Epithelial cell of esophagus (primary cell): ENCODE results near the gene SPG21.

ENCODE experiments used
- DNase-seq: peaks from one replicate; pipeline ENCODE4 v3.0.0; 2010; ENCODE audit warnings: low read depth
- H3K4me3 ChIP-seq: 2 replicates; pipeline ENCODE4 v1.5.1; 2011; ENCODE audit warnings: mild to moderate bottlenecking, low read length, control low read depth
- CTCF ChIP-seq: IDR thresholded peaks from 2 replicates; pipeline ENCODE4 v1.5.1; 2011; ENCODE audit warnings: low read depth, mild to moderate bottlenecking, low read length, control low read depth, inconsistent platforms; ENCODE audit not compliant: insufficient read depth; ENCODE audit errors: missing control alignments

The SPG21 gene

DNA sequence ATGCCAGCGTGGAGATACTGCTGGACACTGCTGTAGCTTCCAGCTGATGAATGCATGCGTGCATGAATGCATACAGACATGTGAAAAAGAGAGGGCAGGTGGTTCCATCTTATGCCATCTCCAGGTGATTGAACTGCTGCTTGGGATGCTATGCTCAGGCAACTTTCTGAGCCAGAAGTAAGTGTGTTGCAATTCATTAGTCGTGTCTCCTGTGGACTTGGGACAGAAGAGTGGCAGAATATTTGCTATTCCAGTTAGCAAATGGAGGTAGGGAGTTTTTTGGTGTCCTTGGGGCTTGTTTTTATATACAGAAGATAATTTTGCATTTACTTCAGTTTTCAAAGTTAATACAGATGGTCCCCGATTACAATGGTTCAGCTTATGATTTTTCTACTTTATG lies 44.8 kb downstream of the SPG21 start:
- no peak overlapping the region for H3K4me3 ChIP-seq
- no peak for DNase-seq
- TF ChIP-seq CTCF = no peak

GRCh38 chr15:64943512-64944225 lies 46.0 kb downstream of the SPG21 start:
- H3K4me3 ChIP-seq = no peak overlapping the region
- no peak for TF ChIP-seq CTCF
- DNase-seq = no peak

DNA sequence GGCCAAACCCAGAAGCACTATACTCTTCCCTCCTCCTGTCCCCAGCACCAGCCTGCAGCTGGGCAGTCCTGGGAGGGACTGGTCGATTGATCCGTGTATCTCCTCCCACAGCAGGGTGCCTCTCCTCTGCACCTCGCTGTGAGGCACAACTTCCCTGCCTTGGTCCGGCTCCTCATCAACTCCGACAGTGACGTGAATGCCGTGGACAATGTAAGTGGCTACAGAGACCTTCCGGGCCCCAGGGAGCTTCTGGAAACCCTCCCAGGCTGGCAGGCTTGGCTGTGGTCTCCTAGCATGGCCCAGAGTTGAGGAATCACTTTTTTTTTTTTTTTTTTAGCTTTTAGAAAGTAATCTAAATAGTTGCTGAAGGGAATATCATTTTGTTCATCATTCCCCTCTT lies 47.4 kb downstream of the SPG21 start:
- no peak for TF ChIP-seq CTCF
- DNase-seq = no peak
- H3K4me3 ChIP-seq = no peak overlapping the region

GRCh38 chr15:64938192-64938591 lies 51.5 kb downstream of the SPG21 start:
- DNase-seq = peak; percentile 57
- H3K4me3 ChIP-seq = no peak overlapping the region
- TF ChIP-seq CTCF = no peak

GRCh38 chr15:64934023-64934422 lies 55.7 kb downstream of the SPG21 start:
- no peak overlapping the region for H3K4me3 ChIP-seq
- no peak for DNase-seq
- TF ChIP-seq CTCF = no peak

- no peak for DNase-seq
- TF ChIP-seq CTCF = no peak
- no peak overlapping the region for H3K4me3 ChIP-seq
These were observed 58.3 kb downstream of the SPG21 start for GRCh38 chr15:64931381-64931780.

DNA sequence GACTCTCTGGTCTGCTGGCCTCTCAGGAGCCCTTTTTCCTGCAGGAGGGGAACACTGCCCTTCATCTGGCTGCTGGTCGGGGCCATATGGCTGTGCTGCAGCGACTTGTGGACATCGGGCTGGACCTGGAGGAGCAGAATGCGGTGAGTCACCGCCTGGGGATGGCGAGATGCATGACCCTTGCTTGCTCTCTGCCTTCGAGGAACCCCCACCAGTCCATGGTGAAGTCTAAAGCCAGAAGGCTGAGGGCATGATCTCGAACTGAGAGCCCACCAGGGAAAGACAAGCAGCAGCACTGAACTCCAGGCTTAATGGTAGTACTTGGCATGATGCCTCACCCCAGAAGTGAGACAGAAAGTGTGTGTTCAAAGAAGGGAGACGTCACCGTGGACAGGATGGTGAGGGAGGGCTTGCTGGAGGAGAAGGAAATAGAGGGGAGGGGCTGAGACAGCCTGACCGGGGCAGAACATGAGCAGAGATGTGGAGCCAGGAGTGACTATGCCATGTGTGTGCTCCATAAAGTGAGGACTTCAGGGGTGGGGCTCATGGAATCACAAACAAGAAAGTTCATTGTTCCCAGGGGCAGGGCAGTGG lies 58.8 kb downstream of the SPG21 start:
- DNase-seq = no peak
- TF ChIP-seq CTCF = no peak
- no peak overlapping the region for H3K4me3 ChIP-seq
